ENCODE data around the gene VGLL4. TPM values are rescaled to one million over a fixed set of nuclear protein-coding genes. Genes with fewer than 3 reads are reported as not detected.

VGLL4 gene
- polyA plus RNA-seq, 3 donors = 8.5 to 13.2 (median 10.0) TPM

DNA sequence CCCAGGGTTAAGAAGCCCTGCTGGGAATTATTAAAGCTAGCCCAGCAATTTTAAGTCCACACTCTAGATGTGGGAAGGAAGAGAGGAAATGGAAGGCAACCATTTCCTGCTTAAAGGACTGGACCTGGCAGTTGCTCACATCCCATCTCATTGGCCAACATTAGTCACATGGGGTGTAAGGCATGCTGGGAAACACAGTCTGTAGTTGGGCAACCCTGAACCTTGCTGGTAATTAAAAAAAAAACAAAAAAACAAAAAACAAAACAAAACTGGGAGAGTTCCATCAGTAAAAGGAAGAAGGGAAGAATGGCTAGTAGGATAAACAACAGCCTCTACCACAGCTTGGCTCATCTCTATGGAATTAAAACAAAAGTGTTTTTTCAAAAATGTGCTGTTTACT is 136.0 kb downstream of the VGLL4 start:
- intact Hi-C loops (cut with micrococcal nuclease) = no loop called here
- H3K27ac ChIP-seq (ENCODE audit: low read depth in 1 of 2, low read length in 2 of 2) = no peak overlapping the region
- Mint-ChIP-seq H3K27ac (peak overlapping the region in 1 of 7 donors; percentile 60), H3K9me3 (peaks cover 0 to 11% (median 4%) of the 10 kb centered on the region in 7 donors), H3K4me3 (no peak overlapping the region), H3K4me1 (peaks cover 6% of the 10 kb centered on the region), H3K36me3 (peaks cover 28 to 44% of the 10 kb centered on the region in 2 donors), H3K27me3 (ENCODE audit: low read depth in 3 of 3) (no peaks in the 10 kb centered on the region)
- H3K4me2 ChIP-seq (replicated peaks; ENCODE audit: extremely low read depth, low read length, poor library complexity, severe bottlenecking) = no peak overlapping the region
- H3K4me3 ChIP-seq (replicated peaks in 1 of 3; ENCODE audit: low read depth in 2 of 3, low read length in 3 of 3) = no peak overlapping the region
- H2AFZ ChIP-seq (ENCODE audit: insufficient read depth, low read depth, low read length, poor library complexity, severe bottlenecking) = no peak overlapping the region
- peaks cover 3% of the 10 kb centered on the region for H3K79me2 ChIP-seq (ENCODE audit: insufficient read depth, low read length)
- H3K9me3 ChIP-seq (replicated peaks in 1 of 2; ENCODE audit: control insufficient read depth in 1 of 2, insufficient read depth in 1 of 2, low read length in 2 of 2) = no peaks in the 10 kb centered on the region
- H3K9ac ChIP-seq (ENCODE audit: insufficient read depth, low read length, poor library complexity, severe bottlenecking) = no peak overlapping the region
- H3K36me3 ChIP-seq (replicated peaks in 1 of 2; ENCODE audit: control insufficient read depth in 1 of 2, insufficient read depth in 2 of 2, low read length in 2 of 2) = peaks cover 6 to 46% of the 10 kb centered on the region in 2 donors
- DNase-seq = no peak
- TF ChIP-seq, protein P1, sequence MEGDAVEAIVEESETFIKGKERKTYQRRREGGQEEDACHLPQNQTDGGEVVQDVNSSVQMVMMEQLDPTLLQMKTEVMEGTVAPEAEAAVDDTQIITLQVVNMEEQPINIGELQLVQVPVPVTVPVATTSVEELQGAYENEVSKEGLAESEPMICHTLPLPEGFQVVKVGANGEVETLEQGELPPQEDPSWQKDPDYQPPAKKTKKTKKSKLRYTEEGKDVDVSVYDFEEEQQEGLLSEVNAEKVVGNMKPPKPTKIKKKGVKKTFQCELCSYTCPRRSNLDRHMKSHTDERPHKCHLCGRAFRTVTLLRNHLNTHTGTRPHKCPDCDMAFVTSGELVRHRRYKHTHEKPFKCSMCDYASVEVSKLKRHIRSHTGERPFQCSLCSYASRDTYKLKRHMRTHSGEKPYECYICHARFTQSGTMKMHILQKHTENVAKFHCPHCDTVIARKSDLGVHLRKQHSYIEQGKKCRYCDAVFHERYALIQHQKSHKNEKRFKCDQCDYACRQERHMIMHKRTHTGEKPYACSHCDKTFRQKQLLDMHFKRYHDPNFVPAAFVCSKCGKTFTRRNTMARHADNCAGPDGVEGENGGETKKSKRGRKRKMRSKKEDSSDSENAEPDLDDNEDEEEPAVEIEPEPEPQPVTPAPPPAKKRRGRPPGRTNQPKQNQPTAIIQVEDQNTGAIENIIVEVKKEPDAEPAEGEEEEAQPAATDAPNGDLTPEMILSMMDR (IDR thresholded peaks at IDR 0.05) = no peak
- H3K27me3 ChIP-seq (ENCODE audit: control insufficient read depth in 2 of 2, insufficient read depth in 2 of 2, low read length in 2 of 2) = no peaks in the 10 kb centered on the region
- H3K4me1 ChIP-seq (ENCODE audit: control insufficient read depth in 1 of 2, insufficient read depth in 2 of 2, low read length in 2 of 2) = no peaks in the 10 kb centered on the region
- peaks cover 68% of the 10 kb centered on the region for H4K20me1 ChIP-seq (ENCODE audit: insufficient read depth, low read length)

Small RNA genes lying within 50 kb of the gene (small RNA-seq; reads per million reads assigned to genes)
- not detected for gene AC022001.1 (ENCODE audit: insufficient read length, low read depth)

Other genes with a start within 250 kb of the VGLL4 start
- 10 to 100 TPM in 1 of 3 donors, 1 to 10 TPM in 2; 3.7 to 10.8 (median 5.0) TPM for gene TAMM41, start 203.0 kb upstream of the VGLL4 start, polyA plus RNA-seq